Tongue (tissue), 3 donors: ENCODE results near the gene LEAP2. TPM values are rescaled to one million over a fixed set of nuclear protein-coding genes. Genes with fewer than 3 reads are reported as not detected.
A peak's percentile ranks its signal among the peaks of the same experiment; 100 is the strongest.

Experiments used
- DNase-seq: peaks from one replicate; pipeline ENCODE4 v3.0.0-alpha.2; 2015
- small RNA-seq: library from RNA; depleted of rRNA; stranded (forward); fragments of <200 nt; gene quantifications from one replicate; pipeline ENCODE3, GENCODE V24; 2014; ENCODE audit warnings: low replicate concordance
- total RNA-seq: library from RNA; depleted of rRNA; stranded (reverse); fragments of >200 nt; gene quantifications from one replicate; pipeline ENCODE4 v1.2.3, GENCODE V29; 2014

The LEAP2 gene
- total RNA-seq, 1 donor from 2014 or later: 2.3 TPM

DNA sequence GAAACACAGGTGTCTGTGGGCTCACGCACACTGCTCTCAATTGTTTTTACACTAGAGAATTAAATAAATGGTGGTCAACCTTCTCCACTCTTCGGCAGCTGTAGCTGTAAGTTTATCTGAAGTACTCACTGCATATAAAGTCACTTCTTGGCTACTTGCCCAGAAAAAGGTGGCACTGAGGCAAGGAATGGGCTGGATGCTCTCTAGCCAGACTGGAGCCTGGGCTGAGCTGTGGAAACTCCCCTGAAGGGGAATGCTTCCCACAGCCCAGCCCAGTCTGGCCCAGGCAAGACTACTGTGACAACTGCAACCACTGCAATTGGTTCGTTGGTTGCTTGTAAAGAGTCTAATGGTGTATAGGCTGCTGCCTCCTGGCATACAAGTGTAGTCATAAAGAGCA is 4.5 kb downstream of the LEAP2 start:
- DNase-seq: peak; percentile 76

DNA sequence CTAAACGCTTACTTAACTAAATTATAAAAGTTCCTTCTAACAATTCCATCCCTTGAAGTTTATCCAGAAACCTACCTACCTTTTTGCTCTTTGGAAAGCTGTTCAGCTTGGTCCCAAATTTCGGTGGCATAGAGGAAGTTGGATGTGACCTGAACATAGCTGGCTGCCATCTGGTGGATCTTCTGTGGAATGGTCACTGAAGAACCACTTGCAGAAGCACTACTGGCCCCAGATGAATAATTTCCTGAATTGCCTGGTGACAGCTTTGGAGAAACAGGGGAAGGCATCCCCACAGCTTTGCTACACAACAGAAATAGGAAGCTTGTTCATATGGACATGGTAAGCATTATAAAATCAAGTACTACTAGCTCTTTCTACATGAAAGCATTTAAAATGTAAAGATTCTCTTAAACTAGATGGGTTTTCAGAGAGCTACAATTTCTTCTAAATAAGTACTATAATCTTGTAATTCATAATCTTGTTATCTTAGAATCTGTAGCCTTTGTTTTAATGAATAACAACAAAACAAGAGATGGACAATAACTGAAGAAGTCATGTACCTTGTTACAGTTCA is 9.9 kb downstream of the LEAP2 start:
- peak; percentile 72 for DNase-seq

DNA sequence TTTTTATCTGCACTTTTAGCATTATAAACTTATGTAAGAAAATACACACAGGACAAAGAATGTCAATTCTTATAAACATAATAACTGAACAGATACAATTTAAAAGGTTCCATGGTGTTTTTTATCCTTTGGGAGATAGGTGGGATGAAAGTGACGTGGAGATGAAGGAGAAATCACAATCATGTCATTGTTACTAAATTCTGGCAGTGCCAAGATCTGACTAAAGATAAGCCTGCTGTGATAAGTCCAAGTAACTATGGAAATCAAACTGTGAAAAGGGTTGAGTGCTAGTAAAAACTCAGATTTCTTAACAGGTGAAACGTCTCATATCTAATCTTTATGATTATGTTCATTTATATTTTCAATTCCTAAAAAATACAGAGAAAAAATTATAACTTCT is 11.1 kb downstream of the LEAP2 start:
- DNase-seq: no peak

DNA sequence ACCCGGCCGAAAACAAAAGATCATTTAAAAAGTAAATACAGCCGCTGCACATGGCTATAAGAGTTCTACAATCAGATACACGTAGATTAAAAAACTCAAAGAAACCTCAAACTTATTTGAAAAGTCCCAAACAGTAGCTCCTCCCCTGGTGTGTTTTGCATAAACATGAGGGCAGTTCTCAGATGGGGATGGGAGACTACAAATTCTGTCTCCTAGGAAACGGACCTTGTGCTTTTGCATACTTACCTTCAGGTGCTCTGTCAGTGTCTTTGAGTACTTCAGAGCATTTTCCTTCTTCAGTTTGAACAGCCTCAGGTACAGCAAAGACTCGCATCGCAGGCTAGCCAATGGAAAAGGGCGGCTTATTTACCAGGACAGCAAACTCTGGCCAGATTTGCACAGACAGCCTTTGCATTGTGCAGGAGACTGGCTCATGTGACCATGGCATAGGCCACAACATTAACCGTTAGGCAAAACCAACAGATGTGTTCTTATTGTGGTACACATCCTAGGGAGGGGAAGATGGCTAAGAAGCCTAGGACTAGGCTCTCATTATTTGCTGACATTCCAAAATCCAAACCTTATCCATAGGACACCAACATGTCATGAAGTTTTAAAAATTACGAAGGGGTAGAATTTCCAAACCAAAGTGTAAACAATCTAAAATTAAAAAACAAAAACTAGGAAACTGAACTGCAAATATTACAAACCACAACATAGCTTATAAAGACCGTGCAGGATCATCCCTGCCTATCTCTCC is 12.8 kb downstream of the LEAP2 start:
- DNase-seq: no peak

DNA sequence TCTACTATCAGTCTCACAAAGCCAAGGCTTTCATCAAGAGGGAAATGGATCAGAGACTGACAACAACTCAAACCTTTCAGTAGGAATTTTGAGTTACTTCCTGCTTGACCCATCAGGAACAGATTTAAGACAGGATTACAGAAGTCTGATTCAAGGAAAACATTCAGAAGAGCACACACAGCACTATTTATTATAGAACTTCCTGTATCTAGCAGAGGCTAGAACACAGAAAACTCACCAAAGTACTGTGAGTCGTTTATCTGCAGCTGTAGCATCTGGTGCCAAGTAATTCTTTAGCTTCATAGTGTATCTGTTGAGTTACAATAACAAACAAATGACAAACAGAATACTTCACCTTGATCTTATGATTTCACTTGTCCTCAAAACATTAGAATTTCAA is 13.8 kb downstream of the LEAP2 start:
- DNase-seq: no peak

DNA sequence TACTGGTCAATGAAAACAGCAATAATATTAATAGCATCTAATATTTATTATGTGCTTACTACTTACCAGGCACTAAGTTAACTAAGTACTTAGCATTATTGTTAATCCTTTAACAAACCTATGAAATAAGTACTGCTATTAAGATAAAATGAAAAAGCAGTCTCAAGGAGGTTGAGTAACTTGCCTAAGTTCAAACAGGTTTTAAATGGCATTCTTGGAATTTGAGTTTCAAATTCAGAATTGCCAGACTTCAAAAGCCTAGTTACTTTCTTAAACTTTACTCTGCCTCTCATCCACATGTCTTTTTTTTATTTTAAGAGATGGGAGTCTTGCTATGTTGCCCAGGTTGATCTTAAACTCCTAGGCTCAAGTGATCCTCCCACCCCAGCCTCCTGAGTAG is 16.0 kb downstream of the LEAP2 start:
- no peak for DNase-seq

DNA sequence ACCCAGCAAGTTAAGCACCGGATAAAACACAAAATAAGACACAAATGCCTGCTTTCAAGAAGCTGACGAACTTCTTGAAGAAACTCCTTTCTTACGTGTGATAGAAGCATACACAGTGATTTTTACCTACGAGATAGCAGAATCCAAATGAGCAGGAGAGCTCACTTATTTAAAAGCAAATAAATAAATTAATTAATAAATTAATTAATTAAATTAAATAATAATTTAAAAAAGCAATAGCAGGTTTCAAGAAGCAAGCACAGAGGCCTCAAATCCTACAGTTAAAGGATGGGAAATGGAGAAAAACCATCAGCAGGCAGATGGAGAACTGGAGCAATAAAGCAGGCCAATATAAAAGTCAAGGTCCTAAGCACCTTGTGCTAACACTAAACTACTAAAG is 17.3 kb downstream of the LEAP2 start:
- no peak for DNase-seq

DNA sequence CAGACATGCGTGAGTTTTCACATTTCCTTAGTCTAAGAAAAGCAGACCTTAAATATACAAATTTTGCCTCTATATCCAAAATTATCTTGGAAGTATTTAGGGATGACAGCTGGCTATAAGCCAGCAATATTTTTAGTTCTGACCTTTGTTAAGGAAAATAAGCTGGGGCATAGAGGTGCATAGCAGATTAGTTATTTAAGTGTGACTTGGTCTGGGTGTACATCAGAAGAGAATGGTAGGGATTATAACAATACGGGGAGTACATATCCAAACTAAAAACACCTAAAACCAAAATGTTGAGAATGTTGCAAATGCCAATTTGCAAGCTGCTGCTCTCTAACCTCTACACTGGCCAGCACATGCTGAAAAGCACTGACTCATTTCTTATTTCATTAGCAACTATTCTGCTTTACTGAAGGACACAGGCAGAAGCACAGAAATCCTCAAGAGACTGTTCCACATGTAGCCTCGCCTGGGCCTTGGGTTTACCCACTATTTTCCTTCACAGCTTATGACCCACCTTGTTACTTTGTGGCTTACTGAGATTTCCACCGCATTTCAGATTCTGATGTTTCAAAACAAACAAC is 22.3 kb downstream of the LEAP2 start:
- no peak for DNase-seq

DNA sequence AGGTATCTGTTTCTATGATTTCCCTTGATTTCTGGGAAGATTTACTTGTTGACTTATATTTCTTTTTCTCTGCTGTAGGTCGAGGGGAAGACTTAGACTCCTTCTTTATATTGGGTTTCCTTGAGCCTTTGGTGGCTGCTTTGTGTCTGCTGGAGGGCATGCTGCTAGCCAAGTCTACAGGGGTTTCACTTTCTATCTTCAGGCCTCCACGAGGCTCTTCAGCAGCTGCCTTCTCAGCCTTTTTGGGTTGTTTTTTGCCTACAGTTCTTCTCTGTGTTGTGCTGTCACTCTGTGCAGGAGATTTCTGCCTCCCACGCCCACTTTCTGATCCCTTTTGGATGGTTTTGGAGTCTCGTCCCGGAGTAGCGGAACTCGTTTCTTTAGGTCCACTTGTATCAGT is 23.2 kb downstream of the LEAP2 start:
- DNase-seq: no peak

DNA sequence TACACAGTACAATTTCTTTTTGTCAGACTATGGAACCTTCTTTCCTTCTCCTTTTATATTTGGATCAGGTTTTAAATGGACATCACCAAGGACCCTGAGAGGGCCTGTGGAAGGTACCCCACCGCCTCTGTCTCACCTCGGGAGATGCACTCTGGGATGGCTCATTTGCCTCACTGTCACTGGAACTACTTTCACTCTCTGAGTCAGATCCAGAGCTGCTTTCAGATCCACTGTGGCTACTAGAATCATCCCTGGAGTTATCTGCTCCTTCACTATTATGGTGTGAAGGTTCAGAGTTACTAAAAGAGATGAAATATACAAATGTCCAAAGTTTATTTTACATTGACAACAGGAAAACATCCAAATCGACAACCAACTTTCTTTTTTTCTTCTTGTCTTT is 24.6 kb downstream of the LEAP2 start:
- DNase-seq: no peak

DNA sequence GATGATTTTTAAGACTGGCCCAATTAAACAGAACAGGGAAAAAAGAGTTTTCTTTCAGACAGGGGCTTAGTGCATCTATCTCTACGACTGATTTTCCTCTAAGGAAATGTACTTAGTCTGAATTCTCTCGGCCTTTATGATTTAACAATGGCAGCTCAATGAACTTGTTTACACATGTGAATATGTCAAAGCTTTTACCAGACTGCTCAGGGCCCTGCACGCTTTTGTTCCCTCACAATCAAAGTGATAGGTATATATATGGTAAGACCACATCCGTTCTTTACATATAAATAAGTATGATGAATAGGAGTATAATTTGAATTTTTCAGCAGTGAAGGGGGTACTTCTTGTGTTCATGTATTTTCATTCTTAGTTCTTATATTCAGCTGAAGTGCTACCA is 27.6 kb downstream of the LEAP2 start:
- no peak for DNase-seq

DNA sequence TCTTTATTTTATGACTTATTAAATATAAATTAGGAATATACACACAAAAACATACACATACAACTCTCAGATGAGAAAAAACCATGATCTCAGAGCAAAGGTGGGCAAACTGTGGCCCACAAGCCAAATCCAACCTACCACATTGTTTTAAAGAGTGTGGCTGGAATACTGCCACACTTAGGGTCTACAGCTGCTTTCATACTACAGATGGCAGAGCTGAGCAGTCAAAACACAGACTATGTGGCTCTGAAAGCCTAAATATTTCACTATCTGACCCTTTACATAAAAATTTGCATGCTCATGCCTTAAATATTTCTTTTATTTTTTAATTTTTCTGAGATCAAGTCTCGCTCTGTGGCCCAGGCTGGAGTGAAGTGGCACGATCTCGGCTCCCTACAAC is 28.3 kb downstream of the LEAP2 start:
- DNase-seq: no peak

DNA sequence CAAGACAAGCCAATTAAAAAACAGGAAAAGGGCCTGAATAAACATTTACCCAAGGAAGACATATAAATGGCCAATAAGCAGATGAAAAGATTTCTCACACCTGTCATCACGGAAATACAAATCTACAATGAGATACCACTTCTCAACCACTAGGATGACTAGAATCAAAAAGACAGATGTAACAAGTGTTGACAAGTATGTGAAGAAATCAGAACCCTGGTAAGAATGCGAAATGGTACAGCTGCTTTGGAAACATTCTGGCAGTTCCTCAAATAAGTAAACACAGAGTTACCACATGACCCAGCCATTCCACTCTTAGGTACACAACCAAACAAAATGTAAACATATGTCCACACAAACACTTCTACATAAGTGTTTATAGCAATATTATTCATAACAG is 32.5 kb downstream of the LEAP2 start:
- DNase-seq: peak; percentile 28

DNA sequence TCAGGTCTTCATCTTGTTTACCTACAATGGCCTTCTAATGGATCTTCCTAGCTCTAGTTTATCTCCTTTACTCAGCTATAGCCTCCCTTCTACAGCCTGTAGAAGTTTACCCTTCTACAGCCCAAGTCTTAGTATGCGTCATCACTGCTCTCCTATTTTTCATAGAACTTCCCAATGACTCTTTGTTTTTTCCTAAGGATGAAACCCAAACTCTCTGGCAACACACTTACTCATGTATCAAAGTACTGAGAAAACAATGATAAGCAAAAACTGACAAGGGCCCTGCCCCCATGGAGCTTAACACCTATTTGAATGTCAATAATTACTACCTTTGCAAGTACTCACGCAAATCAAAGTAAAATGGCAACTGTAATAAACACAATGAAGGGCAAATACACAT is 33.7 kb downstream of the LEAP2 start:
- no peak for DNase-seq

DNA sequence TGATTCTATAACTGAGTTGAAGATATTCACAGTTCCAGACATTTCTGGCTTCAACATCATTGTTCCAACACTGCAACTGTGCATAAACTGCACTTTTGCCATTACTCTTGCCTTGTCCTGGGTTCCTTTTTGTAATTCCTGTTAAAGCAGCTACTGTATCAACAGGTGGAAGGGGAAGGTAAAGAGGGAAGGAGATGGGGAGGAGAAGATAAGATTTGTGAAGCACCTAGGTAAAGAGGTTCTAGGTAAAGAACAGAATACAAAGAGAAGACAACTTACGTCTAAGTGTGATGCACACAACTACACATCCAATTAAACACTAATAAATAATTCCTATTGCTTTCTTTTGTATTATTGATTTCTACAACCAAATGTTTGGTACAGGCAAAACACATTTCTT is 36.2 kb downstream of the LEAP2 start:
- DNase-seq: no peak

DNA sequence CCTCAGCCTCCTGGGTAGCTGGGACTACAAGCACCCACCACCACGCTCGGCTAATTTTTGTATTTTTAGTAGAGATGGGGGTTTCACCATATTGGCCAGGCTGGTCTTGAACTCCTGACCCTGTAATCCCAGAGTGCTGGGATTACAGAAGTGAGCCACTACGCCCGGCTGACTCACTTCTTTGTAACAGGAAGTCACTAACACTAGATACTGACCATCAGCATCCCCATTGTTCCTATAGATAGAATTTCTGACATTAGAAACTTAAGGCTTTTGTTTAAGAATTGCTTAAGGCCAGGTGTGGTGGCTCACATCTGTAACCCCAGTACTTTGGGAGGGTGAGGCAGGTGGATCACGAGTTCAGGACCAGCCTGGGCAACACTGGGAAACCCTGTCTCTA is 42.2 kb downstream of the LEAP2 start:
- no peak for DNase-seq

DNA sequence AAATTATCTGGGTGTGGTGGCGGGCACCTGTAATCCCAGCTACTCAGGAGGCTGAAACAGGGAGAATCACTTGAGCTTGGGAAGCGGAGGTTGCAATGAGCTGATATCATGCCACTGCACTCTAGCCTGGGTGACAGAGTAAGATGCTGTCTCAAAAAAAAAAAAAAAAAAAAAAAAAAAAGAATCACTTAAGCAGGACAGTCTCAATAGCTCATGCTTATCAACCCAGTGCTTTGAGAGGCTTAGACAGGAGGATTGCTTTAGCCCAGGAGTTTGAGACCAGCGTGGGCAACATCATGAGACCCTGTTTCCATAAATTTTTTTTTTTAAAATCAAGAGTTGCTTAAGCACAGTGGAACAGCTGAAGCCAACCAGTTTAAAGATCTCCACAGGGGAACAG is 42.6 kb downstream of the LEAP2 start:
- DNase-seq: no peak

Small RNA genes within 50 kb of the gene (small RNA-seq; reads per million reads assigned to genes)
- not detected for gene RNA5SP192

Other genes starting within 250 kb of the LEAP2 start
- gene IL13, start 215.5 kb upstream of the LEAP2 start, total RNA-seq: not detected
- not detected for gene IL4, start 199.7 kb upstream of the LEAP2 start, total RNA-seq
- gene KIF3A, start 136.1 kb upstream of the LEAP2 start, total RNA-seq: 7.0 TPM
- not detected for gene CCNI2, start 126.2 kb upstream of the LEAP2 start, total RNA-seq
- 43.5 TPM for gene SEPTIN8, start 96.4 kb upstream of the LEAP2 start, total RNA-seq
- gene SOWAHA, start 60.4 kb upstream of the LEAP2 start, total RNA-seq: 0.10 TPM
- gene SHROOM1, start 43.0 kb upstream of the LEAP2 start, total RNA-seq: 2.9 TPM
- gene GDF9, start 7.2 kb upstream of the LEAP2 start, total RNA-seq: 1.7 TPM
- gene UQCRQ, start 7.0 kb upstream of the LEAP2 start, total RNA-seq: 176 TPM
- gene AFF4, start 90.0 kb downstream of the LEAP2 start, total RNA-seq: 77.5 TPM
- gene ZCCHC10, start 152.9 kb downstream of the LEAP2 start, total RNA-seq: 26.4 TPM
- gene HSPA4, start 178.3 kb downstream of the LEAP2 start, total RNA-seq: 94.4 TPM